Spleen (tissue), 7 donors: ENCODE results near the gene PARD3.

Experiments used
- CTCF ChIP-seq, 11 experiments: fragments of 200-600 bp in 7 of 11; fragments of 450-650 bp in 4 of 11; sonication (generic) in 4 of 11; IDR thresholded peaks in 8 of 11; conservative IDR thresholded peaks in 3 of 11; 1 replicate in 7 of 11; 2 replicates in 4 of 11; pipeline versions ENCODE4 v1.4.0 to v1.8.0; 2016 to 2021; ENCODE audit warnings: antibody characterized with exemption in 11 of 11, inconsistent platforms in 4 of 11, mild to moderate bottlenecking in 1 of 11
- POLR2A ChIP-seq, 3 donors: fragments of 450-650 bp; IDR thresholded peaks; one replicate each; pipeline ENCODE4 v1.5.1; 2017; ENCODE audit warnings: antibody characterized with exemption in 3 of 3, mild to moderate bottlenecking in 1 of 3
- POLR2AphosphoS5 ChIP-seq, 3 donors: sonication (generic); formaldehyde crosslinking; IDR thresholded peaks; one replicate each; pipeline ENCODE4 v1.5.1; 2017; ENCODE audit warnings: antibody characterized with exemption in 3 of 3
- donor health status: DM: no; HTN: no; CAD: no; lungs with moderate emphysema.
- donor health status: DM: no; HTN: no; CAD: no.
- donor health status: DM: no; HTN: no; CAD: no.

- TF ChIP-seq POLR2A (IDR thresholded peaks at IDR 0.05) (no peak), CTCF (IDR thresholded peaks at IDR 0.05 in 8 of 11, conservative IDR thresholded peaks at IDR 0.05 in 3 of 11) (no peak), POLR2AphosphoS5 (IDR thresholded peaks at IDR 0.05) (no peak)
Observed at GRCh38 chr10:34746094-34746493, 69.0 kb downstream of the PARD3 start.
